Bronchial epithelial cell (primary cell): ENCODE measurements around the gene DNAH8. TPM values are rescaled to one million over a fixed set of nuclear protein-coding genes. Genes with fewer than 3 reads are reported as not detected.

Experiments used
- DNase-seq: peaks from one replicate; pipeline ENCODE4 v3.0.0-alpha.2; 2010; ENCODE audit warnings: low read depth
- FAIRE-seq: peaks from 2 replicates; lab custom pipeline; 2011; peaks lifted over from hg19 to GRCh38; lab: Jason Lieb, UNC
- H3K27me3 ChIP-seq: 2 replicates; pipeline ENCODE4 v1.5.1; 2011; ENCODE audit warnings: low read length; ENCODE audit not compliant: control insufficient read depth, insufficient read depth
- H3K36me3 ChIP-seq: 2 replicates; pipeline ENCODE4 v1.5.1; 2011; ENCODE audit warnings: low read length; ENCODE audit not compliant: control insufficient read depth, insufficient read depth
- H3K4me3 ChIP-seq: 2 replicates; pipeline ENCODE4 v1.5.1; 2011; ENCODE audit warnings: mild to moderate bottlenecking, low read depth, low read length, control low read depth
- CTCF ChIP-seq: IDR thresholded peaks from 2 replicates; pipeline ENCODE4 v1.5.1; 2011; ENCODE audit warnings: mild to moderate bottlenecking, moderate library complexity, low read length, control low read depth, inconsistent platforms; ENCODE audit not compliant: insufficient read depth, severe bottlenecking
- total RNA-seq: library from RNA; depleted of rRNA; stranded (reverse); fragments of >200 nt; gene quantifications from 2 replicates; pipeline ENCODE4 v1.2.1, GENCODE V29; 2014

Gene DNAH8
- total RNA-seq, 1 donor from 2014 or later = not detected

- peaks cover 9% of the 10 kb centered on the region for H3K27me3 ChIP-seq
- H3K4me3 ChIP-seq = no peak overlapping the region
- no peaks in the 10 kb centered on the region for H3K36me3 ChIP-seq
- no peak for FAIRE-seq
- DNase-seq = no peak
- TF ChIP-seq CTCF = no peak
Measured at GRCh38 chr6:39053854-39054576, 338.9 kb downstream of the DNAH8 start.

- DNase-seq = no peak
- Histone ChIP-seq H3K4me3 (no peak overlapping the region), H3K27me3 (peaks cover 3% of the 10 kb centered on the region), H3K36me3 (no peaks in the 10 kb centered on the region)
- no peak for FAIRE-seq
- TF ChIP-seq CTCF = no peak
Measured at GRCh38 chr6:39054577-39055142, 339.5 kb downstream of the DNAH8 start.

GRCh38 chr6:39055661-39056060 lies 340.6 kb downstream of the DNAH8 start:
- FAIRE-seq (no peak), DNase-seq (no peak)
- Histone ChIP-seq H3K36me3 (no peaks in the 10 kb centered on the region), H3K4me3 (no peak overlapping the region), H3K27me3 (no peaks in the 10 kb centered on the region)
- TF ChIP-seq CTCF = no peak

- FAIRE-seq (no peak), DNase-seq (no peak)
- Histone ChIP-seq H3K36me3 (no peaks in the 10 kb centered on the region), H3K27me3 (peaks cover 2% of the 10 kb centered on the region), H3K4me3 (no peak overlapping the region)
- no peak for TF ChIP-seq CTCF
Measured at GRCh38 chr6:39056191-39056590, 341.1 kb downstream of the DNAH8 start.

- Histone ChIP-seq H3K27me3 (peaks cover 2% of the 10 kb centered on the region), H3K36me3 (no peaks in the 10 kb centered on the region), H3K4me3 (no peak overlapping the region)
- FAIRE-seq (no peak), DNase-seq (no peak)
- TF ChIP-seq CTCF = no peak
Measured at GRCh38 chr6:39056681-39057080, 341.6 kb downstream of the DNAH8 start.
